Activated CD8-positive, alpha-beta memory T cell treated with anti-CD3 and anti-CD28 coated beads for 1 hour (primary cell): Measurements from ENCODE around the gene ETS2.
"Not testable (repeated sequence)": the region's sequence is repeated elsewhere in the genome, so short reads cannot be mapped to it uniquely, and the experiment has no call there.

Experiments
- DNase-seq, 2 donors: peaks; one replicate each; pipeline ENCODE4 v3.0.0-alpha.2; 2020; ENCODE audit warnings: low read depth in 1 of 2; ENCODE audit errors: extremely low read depth in 1 of 2

ETS2 gene

GRCh38 chr21:38834725-38835124 lies 29.0 kb downstream of the ETS2 start:
- DNase-seq: no peak

- DNase-seq: no peak
These were observed 32.2 kb downstream of the ETS2 start for GRCh38 chr21:38837806-38838461.

- DNase-seq: no peak
These were observed 33.0 kb downstream of the ETS2 start for GRCh38 chr21:38838598-38839327.

GRCh38 chr21:38839328-38840286 lies 33.9 kb downstream of the ETS2 start:
- DNase-seq: no peak

- DNase-seq: no peak
These were observed 34.9 kb downstream of the ETS2 start for GRCh38 chr21:38840456-38841300.

GRCh38 chr21:38841472-38841871 lies 35.7 kb downstream of the ETS2 start:
- DNase-seq: no peak

- no peak for DNase-seq
These were observed 36.4 kb downstream of the ETS2 start for GRCh38 chr21:38842079-38842478.

GRCh38 chr21:38843379-38843778 lies 37.6 kb downstream of the ETS2 start:
- no peak for DNase-seq

- DNase-seq: no peak
These were observed 38.2 kb downstream of the ETS2 start for GRCh38 chr21:38843806-38844503.

GRCh38 chr21:38845374-38845773 lies 39.6 kb downstream of the ETS2 start:
- not testable (repeated sequence) for DNase-seq

- DNase-seq: no peak
These were observed 41.8 kb downstream of the ETS2 start for GRCh38 chr21:38847556-38847955.

- no peak for DNase-seq
These were observed 42.5 kb downstream of the ETS2 start for GRCh38 chr21:38848187-38848609.

- no peak for DNase-seq
These were observed 44.0 kb downstream of the ETS2 start for GRCh38 chr21:38849776-38850175.

- DNase-seq: no peak
These were observed 44.7 kb downstream of the ETS2 start for GRCh38 chr21:38850277-38850951.

- DNase-seq: no peak
These were observed 45.4 kb downstream of the ETS2 start for GRCh38 chr21:38851101-38851500.

- DNase-seq: no peak
These were observed 46.5 kb downstream of the ETS2 start for GRCh38 chr21:38852278-38852677.

GRCh38 chr21:38852708-38853107 lies 47.0 kb downstream of the ETS2 start:
- DNase-seq: no peak

GRCh38 chr21:38853421-38853919 lies 47.7 kb downstream of the ETS2 start:
- no peak for DNase-seq

GRCh38 chr21:38857152-38857825 lies 51.6 kb downstream of the ETS2 start:
- no peak for DNase-seq
